Immature natural killer cell (primary cell): Measurements from ENCODE around the gene SNX10. TPM values are rescaled to one million over a fixed set of nuclear protein-coding genes. Genes with fewer than 3 reads are reported as not detected.
A peak's percentile ranks its signal among the peaks of the same experiment; 100 is the strongest.

Source experiments
- DNase-seq, 3 donors: peaks; one replicate each; pipeline ENCODE4 v3.0.0; 2022; ENCODE audit warnings: mixed read lengths in 1 of 3
- H3K27ac Mint-ChIP-seq, 6 donors: one replicate each; pipeline ENCODE4 v1.8.0; 2020; ENCODE audit warnings: mixed read lengths in 6 of 6, mild to moderate bottlenecking in 5 of 6, inconsistent platforms in 4 of 6, moderate library complexity in 3 of 6
- H3K27me3 Mint-ChIP-seq, 3 donors: one replicate each; pipeline ENCODE4 v1.8.0; 2020 to 2021; ENCODE audit warnings: low read depth in 3 of 3, mild to moderate bottlenecking in 3 of 3, mixed read lengths in 3 of 3, moderate library complexity in 3 of 3, inconsistent platforms in 1 of 3
- H3K36me3 Mint-ChIP-seq, 3 donors: one replicate each; pipeline ENCODE4 v1.8.0; 2020; ENCODE audit warnings: mixed read lengths in 3 of 3, inconsistent platforms in 2 of 3, mild to moderate bottlenecking in 2 of 3
- H3K4me1 Mint-ChIP-seq, 2 donors: one replicate each; pipeline ENCODE4 v1.8.0; 2020; ENCODE audit warnings: inconsistent platforms in 2 of 2, mild to moderate bottlenecking in 2 of 2, mixed read lengths in 2 of 2, moderate library complexity in 1 of 2
- H3K4me3 Mint-ChIP-seq, 5 donors: one replicate each; pipeline ENCODE4 v1.8.0; 2020; ENCODE audit warnings: mild to moderate bottlenecking in 5 of 5, mixed read lengths in 5 of 5, inconsistent platforms in 3 of 5, moderate library complexity in 3 of 5
- H3K9me3 Mint-ChIP-seq, 6 donors: one replicate each; pipeline ENCODE4 v1.8.0; 2020; ENCODE audit warnings: mild to moderate bottlenecking in 6 of 6, mixed read lengths in 6 of 6, inconsistent platforms in 4 of 6, moderate library complexity in 3 of 6
- polyA plus RNA-seq, 3 donors: library from polyadenylated mRNA; unstranded; fragments of 300-500 nt; fragmentation: Illumina TruSeq; gene quantifications; one replicate each; pipeline ENCODE4 v1.2.3, GENCODE V29; 2021

SNX10 gene
- polyA plus RNA-seq, 3 donors from 2014 or later = 50.1 to 54.3 (median 51.8) TPM

GRCh38 chr7:26349005-26349915, 57.6 kb downstream of the SNX10 start:
- Mint-ChIP-seq H3K27me3 (peaks cover 0 to 3% (median 3%) of the 10 kb centered on the region in 3 donors), H3K27ac (no peak overlapping the region), H3K4me1 (peaks cover 1 to 22% of the 10 kb centered on the region in 2 donors), H3K4me3 (no peak overlapping the region), H3K36me3 (peaks cover 10 to 41% (median 22%) of the 10 kb centered on the region in 3 donors), H3K9me3 (no peaks in the 10 kb centered on the region)
- no peak for DNase-seq

- H3K4me1 Mint-ChIP-seq = peaks cover 1 to 15% of the 10 kb centered on the region in 2 donors
- DNase-seq = no peak
- H3K36me3 Mint-ChIP-seq = peaks cover 16 to 42% (median 19%) of the 10 kb centered on the region in 3 donors
- no peaks in the 10 kb centered on the region for H3K9me3 Mint-ChIP-seq
- no peak overlapping the region for H3K27ac Mint-ChIP-seq
- H3K4me3 Mint-ChIP-seq = no peak overlapping the region
- peaks cover 0 to 3% (median 2%) of the 10 kb centered on the region in 3 donors for H3K27me3 Mint-ChIP-seq
Observed at GRCh38 chr7:26351171-26351570, 59.5 kb downstream of the SNX10 start.

GRCh38 chr7:26356229-26356628, 64.6 kb downstream of the SNX10 start:
- Mint-ChIP-seq H3K27ac (no peak overlapping the region), H3K4me3 (no peak overlapping the region)

GRCh38 chr7:26356929-26357798, 65.5 kb downstream of the SNX10 start:
- H3K27me3 Mint-ChIP-seq = peaks cover 0 to 5% (median 2%) of the 10 kb centered on the region in 3 donors
- peak overlapping the region in 2 of 6 donors; percentile 15 for H3K27ac Mint-ChIP-seq
- no peaks in the 10 kb centered on the region for H3K9me3 Mint-ChIP-seq
- peaks cover 6 to 13% (median 11%) of the 10 kb centered on the region in 3 donors for H3K36me3 Mint-ChIP-seq
- no peak overlapping the region for H3K4me3 Mint-ChIP-seq
- peaks cover 0 to 15% of the 10 kb centered on the region in 2 donors for H3K4me1 Mint-ChIP-seq
- no peak for DNase-seq

More at GRCh38 chr7:26356229-26356628, 64.6 kb downstream of the SNX10 start:
- H3K36me3 Mint-ChIP-seq = peaks cover 7 to 16% (median 11%) of the 10 kb centered on the region in 3 donors
- no peak for DNase-seq
- H3K27me3 Mint-ChIP-seq = peaks cover 0 to 5% (median 2%) of the 10 kb centered on the region in 3 donors
- peaks cover 0 to 15% of the 10 kb centered on the region in 2 donors for H3K4me1 Mint-ChIP-seq
- no peaks in the 10 kb centered on the region for H3K9me3 Mint-ChIP-seq

- Mint-ChIP-seq H3K27ac (peak overlapping the region in 1 of 6 donors; percentile 15), H3K36me3 (peaks cover 3 to 10% (median 9%) of the 10 kb centered on the region in 3 donors), H3K4me1 (peaks cover 0 to 15% of the 10 kb centered on the region in 2 donors), H3K9me3 (no peaks in the 10 kb centered on the region), H3K4me3 (no peak overlapping the region), H3K27me3 (peaks cover 0 to 5% (median under 1%) of the 10 kb centered on the region in 3 donors)
- DNase-seq = no peak
Observed at GRCh38 chr7:26357799-26358151, 66.1 kb downstream of the SNX10 start.

- Mint-ChIP-seq H3K9me3 (no peaks in the 10 kb centered on the region), H3K4me3 (no peak overlapping the region), H3K27me3 (peaks cover 0 to 2% (median 0%) of the 10 kb centered on the region in 3 donors), H3K27ac (no peak overlapping the region), H3K4me1 (peaks cover 0 to 8% of the 10 kb centered on the region in 2 donors), H3K36me3 (peaks cover 3 to 8% (median 5%) of the 10 kb centered on the region in 3 donors)
- no peak for DNase-seq
Observed at GRCh38 chr7:26360650-26361049, 69.0 kb downstream of the SNX10 start.

- no peak overlapping the region for H3K4me3 Mint-ChIP-seq
- DNase-seq = no peak
- H3K27ac Mint-ChIP-seq = no peak overlapping the region
- H3K36me3 Mint-ChIP-seq = peaks cover 3 to 9% (median 9%) of the 10 kb centered on the region in 3 donors
- no peaks in the 10 kb centered on the region for H3K9me3 Mint-ChIP-seq
- H3K27me3 Mint-ChIP-seq = peaks cover 0 to 2% (median 0%) of the 10 kb centered on the region in 3 donors
- H3K4me1 Mint-ChIP-seq = peaks cover 0 to 8% of the 10 kb centered on the region in 2 donors
Observed at GRCh38 chr7:26361637-26362036, 70.0 kb downstream of the SNX10 start.

- H3K27me3 Mint-ChIP-seq = no peaks in the 10 kb centered on the region
- H3K4me3 Mint-ChIP-seq = no peak overlapping the region
- no peaks in the 10 kb centered on the region for H3K9me3 Mint-ChIP-seq
- H3K27ac Mint-ChIP-seq = no peak overlapping the region
- peaks cover 0 to 8% of the 10 kb centered on the region in 2 donors for H3K4me1 Mint-ChIP-seq
- DNase-seq = no peak
- H3K36me3 Mint-ChIP-seq = peaks cover 3 to 13% (median 9%) of the 10 kb centered on the region in 3 donors
Observed at GRCh38 chr7:26363465-26363864, 71.8 kb downstream of the SNX10 start.

- Mint-ChIP-seq H3K27ac (peak overlapping the region in 1 of 6 donors; percentile 17), H3K4me1 (peaks cover 7 to 16% of the 10 kb centered on the region in 2 donors), H3K9me3 (no peaks in the 10 kb centered on the region), H3K4me3 (no peak overlapping the region), H3K36me3 (peaks cover 0 to 13% (median 9%) of the 10 kb centered on the region in 3 donors), H3K27me3 (no peaks in the 10 kb centered on the region)
- peak; percentile 52 to 61 (median 58) for DNase-seq
Observed at GRCh38 chr7:26365077-26365900, 73.6 kb downstream of the SNX10 start.

- Mint-ChIP-seq H3K9me3 (no peaks in the 10 kb centered on the region), H3K36me3 (peaks cover 0 to 13% (median 9%) of the 10 kb centered on the region in 3 donors), H3K27me3 (no peaks in the 10 kb centered on the region), H3K27ac (no peak overlapping the region), H3K4me1 (peaks cover 7 to 17% of the 10 kb centered on the region in 2 donors), H3K4me3 (no peak overlapping the region)
- no peak for DNase-seq
Observed at GRCh38 chr7:26365901-26366275, 74.2 kb downstream of the SNX10 start.

- Mint-ChIP-seq H3K4me3 (no peak overlapping the region), H3K27me3 (no peaks in the 10 kb centered on the region), H3K27ac (no peak overlapping the region)
Observed at GRCh38 chr7:26367219-26367711, 75.6 kb downstream of the SNX10 start.

GRCh38 chr7:26368542-26368941, 76.9 kb downstream of the SNX10 start:
- Mint-ChIP-seq H3K9me3 (no peaks in the 10 kb centered on the region), H3K4me1 (peaks cover 7 to 17% of the 10 kb centered on the region in 2 donors), H3K27me3 (no peaks in the 10 kb centered on the region), H3K36me3 (peaks cover 11 to 25% (median 19%) of the 10 kb centered on the region in 3 donors), H3K27ac (no peak overlapping the region), H3K4me3 (no peak overlapping the region)
- DNase-seq = no peak

More at GRCh38 chr7:26367219-26367711, 75.6 kb downstream of the SNX10 start:
- Mint-ChIP-seq H3K36me3 (peaks cover 7 to 15% (median 9%) of the 10 kb centered on the region in 3 donors), H3K9me3 (no peaks in the 10 kb centered on the region), H3K4me1 (peaks cover 7 to 17% of the 10 kb centered on the region in 2 donors)
- no peak for DNase-seq

- Mint-ChIP-seq H3K36me3 (peaks cover 11 to 31% (median 27%) of the 10 kb centered on the region in 3 donors), H3K27ac (no peak overlapping the region), H3K4me3 (no peak overlapping the region), H3K27me3 (no peaks in the 10 kb centered on the region), H3K9me3 (no peaks in the 10 kb centered on the region), H3K4me1 (peaks cover 7 to 17% of the 10 kb centered on the region in 2 donors)
- peak; percentile 39 to 48 (median 43) for DNase-seq
Observed at GRCh38 chr7:26369593-26369992, 77.9 kb downstream of the SNX10 start.
